Measurements from ENCODE around the gene CDH4.
A peak's percentile ranks its signal among the peaks of the same experiment; 100 is the strongest.

Gene CDH4

DNA sequence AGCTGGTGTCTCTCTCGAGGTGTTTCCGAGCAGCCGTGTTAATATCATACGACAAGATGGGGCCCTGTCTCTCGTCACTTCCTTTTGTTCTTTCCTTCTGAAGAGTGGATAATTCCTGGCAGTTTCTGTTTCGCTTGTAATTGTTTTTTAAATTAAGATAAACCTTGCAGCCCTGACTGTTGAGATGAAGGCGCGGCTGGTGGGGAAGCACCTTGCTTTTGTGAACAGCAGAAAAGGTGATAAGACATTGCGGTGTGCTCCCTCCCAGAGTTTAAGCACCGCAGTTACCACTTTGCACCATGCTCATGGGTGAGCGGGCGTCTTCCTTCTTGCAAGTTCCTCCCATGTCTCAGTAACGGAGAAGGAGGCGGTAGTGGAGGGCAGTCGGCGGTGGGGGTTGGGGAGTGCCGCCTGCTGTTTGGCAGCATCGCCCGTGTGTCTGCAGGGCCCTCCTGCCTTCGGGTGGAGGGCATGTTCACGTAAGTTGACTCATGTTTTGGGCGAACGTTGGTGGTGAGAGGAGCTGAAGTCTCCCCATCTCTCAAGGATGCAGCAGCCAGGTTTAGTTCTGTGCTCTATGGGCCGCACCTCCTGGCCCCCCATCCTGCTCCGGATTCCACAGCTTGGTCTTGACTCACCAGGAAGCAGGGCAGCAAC is 467.8 kb downstream of the CDH4 start:
- no peak for DNase-seq (ENCODE audit: low read depth)

DNA sequence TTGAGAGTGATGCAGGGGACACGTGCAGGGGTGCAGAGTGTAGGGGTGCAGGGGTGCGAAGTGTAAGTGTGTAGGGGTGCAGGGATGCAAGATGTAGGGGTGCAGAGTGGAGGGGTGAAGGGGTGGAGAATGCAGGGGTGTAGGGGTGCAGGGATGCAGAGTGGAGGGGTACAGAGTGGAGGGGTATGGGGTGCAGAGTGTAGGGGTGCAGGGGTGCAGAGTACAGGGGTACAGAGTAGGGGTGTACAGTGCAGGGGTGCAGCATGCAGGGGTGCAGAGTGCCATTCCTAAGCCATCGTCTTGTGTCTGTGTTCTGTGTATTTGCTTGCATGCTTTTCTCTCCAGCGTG is 468.3 kb downstream of the CDH4 start:
- no peak for DNase-seq (ENCODE audit: low read depth)

DNA sequence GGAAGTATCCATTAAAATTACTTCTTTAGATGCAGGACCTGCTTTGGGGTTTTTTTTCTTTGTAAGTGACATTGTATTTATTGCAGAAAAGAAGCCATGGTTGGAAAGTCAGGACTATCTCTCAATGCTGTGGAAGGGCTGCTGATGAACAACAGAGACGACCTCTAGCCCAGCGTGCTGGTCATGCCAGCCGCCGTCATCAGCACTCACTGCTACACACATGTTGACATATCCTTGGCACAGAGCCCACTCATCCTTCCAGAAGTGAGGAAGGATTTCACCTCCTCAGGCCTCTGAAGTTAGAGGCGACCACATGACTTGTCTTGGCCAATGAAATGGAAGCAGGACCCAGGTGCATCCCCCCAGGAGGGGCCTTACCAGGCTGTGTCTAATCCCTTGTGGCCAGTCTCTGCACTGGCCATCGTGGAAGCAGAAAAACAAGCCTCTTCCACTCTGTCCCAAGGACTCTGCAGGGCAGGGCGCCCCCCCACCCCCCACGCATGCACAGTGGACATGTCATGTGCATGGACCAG is 470.2 kb downstream of the CDH4 start:
- DNase-seq (ENCODE audit: low read depth) = no peak

DNA sequence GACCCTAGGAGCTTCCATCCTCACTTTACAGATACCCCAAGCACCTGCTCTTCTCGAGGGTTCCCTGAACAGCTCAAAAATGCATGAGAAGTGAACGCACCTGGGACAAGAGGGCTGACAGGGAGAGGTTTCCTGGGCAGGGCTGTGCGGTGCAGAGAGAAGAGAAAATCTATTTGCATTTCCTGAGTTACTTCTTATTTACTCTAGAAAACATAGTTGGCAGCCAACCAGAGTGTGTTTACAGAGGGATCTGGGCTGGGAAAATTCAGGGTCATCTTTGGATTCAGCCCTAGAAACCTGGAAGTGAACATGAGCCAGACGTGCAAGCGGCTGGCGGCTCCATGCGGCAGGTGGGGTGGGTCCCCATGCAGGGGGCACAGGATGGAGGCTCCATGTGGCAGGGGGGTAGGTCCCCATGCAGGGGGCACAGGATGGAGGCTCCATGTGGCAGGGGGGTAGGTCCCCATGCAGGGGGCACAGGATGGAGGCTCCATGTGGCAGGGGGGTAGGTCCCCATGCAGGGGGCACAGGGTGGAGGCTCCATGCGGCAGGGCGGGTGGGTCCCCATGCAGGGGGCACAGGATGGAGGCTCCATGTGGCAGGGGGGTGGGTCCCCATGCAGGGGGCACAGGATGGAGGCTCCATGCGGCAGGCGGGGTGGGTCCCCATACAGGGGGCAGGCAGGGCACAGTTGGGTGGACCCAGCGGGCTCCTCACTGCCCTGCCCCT is 471.6 kb downstream of the CDH4 start:
- DNase-seq (ENCODE audit: low read depth) = no peak

DNA sequence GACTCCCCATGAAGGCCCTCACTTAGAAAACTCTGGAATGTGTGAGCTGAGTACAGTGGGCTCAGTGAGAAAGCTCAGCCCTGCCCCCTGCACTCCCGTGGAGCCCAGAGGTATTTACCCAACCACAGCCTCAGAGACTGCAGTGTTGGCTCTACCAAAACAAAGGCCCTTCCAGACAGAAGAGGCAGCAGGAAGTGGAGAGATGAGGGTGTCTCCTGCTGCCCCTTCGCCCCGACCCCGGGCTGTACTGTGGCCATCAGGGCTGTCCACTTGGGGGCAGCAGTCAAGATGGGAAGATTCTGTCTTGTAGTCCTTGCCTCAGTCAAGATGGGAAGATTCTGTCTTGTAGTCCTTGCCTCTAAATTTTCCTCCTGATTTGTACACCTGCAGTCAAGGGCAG is 472.3 kb downstream of the CDH4 start:
- no peak for DNase-seq (ENCODE audit: low read depth)

DNA sequence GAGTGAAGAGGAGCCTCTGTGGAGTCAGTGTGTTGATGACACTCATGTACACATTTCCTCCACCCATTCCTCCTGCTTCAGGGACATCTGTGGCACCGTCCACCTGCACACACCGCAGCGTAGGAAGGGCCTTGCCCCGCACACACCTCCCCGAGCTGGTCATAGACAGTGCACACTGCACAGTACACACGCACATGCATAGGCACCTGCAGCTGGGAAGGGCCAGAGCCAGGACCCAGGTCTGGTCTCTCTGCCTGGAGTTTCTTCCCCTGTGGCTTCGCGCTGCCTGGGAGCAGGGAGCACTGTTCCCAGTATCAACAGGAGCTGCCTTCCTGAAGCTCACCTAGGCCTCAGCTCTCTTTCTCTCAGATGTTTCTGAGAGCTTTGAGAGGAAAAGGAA is 473.1 kb downstream of the CDH4 start:
- DNase-seq (ENCODE audit: low read depth) = no peak

DNA sequence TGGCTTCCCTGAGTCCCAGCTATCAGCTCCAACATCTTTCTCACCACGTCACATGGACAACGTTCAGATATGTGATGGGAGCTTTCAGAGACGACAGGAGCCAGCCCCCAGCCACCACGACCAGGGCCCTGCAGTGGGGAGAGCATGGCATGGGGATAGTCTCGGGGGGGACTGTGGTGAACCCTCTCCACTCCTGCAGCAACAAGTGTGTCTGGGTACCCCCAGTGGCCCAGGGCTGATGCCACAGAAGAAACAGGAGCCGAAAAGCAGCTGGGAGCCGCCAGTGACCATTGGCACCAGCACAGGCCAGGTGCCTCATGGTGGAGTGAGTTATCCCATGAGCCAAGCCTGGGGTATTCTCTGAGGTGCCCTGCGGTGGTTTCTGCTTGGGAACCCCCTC is 473.9 kb downstream of the CDH4 start:
- no peak for DNase-seq (ENCODE audit: low read depth)

DNA sequence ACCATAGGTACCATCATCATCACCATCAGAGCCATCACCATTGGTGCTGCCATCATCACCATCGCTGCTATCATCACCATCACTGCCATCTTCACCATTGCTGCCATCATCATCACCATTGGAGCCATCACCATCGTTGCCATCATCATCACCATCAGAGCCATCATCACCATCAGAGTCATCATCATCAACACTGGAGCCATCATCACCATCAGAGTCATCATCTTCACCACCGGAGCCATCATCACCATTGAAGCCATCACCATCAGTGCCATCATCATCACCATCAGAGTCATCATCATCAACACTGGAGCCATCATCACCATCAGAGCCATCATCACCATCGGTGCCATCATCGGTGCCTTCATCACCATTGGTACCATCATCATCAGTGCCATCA is 474.9 kb downstream of the CDH4 start:
- DNase-seq (ENCODE audit: low read depth) = no peak

DNA sequence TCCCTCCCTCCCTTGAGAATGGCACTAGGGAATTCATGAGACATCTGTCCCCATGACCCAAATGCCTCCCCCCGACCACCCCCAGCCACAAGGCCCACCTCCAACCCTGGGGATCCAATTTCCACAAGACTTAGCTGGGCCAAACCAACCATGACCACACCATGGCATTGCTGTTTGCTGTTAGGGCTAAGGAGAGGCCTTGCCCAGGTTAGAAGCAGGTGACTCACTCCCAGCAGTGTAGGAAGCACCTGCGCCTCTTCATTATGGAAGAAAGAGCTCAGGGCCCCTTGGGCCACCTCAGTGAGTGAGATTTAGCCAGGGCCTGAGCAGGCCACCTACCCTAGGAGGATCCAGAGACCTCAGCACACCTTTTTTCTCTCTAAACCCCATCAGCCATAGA is 475.7 kb downstream of the CDH4 start:
- no peak for DNase-seq (ENCODE audit: low read depth)

DNA sequence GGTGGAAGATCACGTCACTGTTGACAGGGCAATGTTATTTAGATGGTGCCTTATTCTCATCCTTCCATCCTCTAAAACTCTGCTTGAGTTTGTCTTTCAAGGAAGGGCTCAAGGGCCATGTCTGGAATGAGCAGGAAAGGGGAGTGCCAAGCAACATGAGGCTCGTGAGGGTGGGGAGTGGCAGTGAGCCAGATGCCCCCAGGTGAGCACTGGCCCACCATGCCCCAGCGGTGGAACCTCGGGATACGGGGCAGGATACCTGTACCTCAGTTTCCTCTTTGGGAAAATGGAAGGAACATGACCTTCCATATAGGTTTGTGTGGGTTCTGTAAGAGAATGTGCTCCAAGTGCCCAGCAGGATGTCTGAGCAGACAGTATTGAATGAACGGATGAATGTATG is 476.3 kb downstream of the CDH4 start:
- DNase-seq (ENCODE audit: low read depth) = no peak

DNA sequence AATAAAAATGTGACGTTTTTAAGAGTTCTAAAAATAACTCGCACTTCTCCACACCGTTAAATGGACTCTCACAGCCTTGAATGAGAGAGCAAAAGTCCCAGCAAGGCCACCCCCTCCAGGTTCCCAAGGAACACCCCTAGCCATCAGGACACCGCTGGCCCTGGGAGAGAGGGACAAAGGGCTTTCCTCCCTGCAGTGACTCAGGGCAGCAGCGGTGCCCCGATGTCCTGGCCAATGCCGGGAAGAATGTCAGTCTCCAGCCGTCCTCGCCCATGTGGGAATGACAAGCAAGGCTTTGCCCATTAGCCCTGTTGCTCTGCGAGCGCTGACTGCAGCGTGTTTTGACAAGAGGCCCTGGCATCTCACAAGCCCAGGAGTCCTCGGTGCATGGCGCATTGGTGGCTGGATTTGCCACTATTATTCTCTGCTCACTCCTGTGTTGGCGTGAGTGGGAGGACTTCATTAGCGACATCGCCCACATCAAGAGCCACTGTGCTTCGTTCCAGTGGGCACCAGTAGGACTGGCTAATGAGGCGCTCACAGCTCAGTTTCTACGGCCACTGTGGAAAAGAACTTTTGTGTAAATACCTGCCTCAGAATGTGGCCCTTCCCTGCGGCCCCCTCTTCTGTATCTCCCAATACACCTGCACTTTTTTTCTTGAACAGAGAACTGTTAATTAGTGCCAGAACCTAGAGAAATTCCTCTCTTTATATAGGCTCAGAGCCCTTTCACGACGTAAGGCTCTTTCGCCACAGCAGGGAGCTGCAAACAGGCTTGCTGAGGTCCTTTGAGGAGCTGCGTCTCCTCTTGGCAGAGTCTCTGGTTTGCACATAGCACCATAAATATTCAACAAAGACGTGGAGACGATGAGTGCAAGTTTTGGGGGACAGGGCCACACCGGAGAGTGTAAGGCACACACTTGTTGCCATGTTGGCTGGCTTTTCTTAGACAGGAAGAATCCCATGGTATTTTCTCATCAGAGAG is 477.0 kb downstream of the CDH4 start:
- DNase-seq (ENCODE audit: low read depth) = no peak

DNA sequence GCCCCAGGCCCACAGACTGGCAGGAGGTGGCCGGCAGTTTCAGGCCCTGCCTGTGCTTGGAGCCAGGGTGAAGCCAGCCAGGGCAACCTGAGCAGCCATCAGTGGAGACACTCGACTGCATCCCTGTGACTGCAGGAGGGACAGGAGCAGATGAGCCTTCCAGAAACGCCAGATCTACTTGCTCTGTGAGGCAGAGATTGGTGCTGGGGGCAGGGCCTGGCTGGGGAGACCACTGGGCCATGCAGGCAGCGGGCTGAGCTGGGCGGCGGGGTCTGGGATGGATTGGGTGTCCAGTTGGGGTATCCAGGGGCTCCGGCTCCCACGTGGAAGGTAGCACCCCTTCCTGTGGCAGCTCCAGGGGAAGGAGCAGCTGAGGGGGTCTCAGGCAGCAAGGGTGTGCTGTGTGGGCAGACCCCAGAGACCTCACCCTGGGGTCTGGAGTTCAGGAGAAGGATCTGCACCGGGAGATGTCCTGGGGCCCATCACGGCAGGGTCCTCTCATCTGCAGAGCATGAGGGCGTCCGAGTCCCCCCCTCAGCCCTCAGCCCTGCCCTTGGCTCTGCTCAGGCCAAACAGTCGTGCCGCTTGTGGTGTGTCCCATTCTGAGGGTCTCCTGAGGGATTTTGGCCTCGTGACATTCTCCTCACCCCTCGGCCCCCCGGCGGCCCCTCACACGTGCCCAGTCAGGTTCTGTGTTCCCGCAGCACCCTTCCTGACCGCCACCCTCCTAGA is 478.7 kb downstream of the CDH4 start:
- DNase-seq (ENCODE audit: low read depth) = no peak

DNA sequence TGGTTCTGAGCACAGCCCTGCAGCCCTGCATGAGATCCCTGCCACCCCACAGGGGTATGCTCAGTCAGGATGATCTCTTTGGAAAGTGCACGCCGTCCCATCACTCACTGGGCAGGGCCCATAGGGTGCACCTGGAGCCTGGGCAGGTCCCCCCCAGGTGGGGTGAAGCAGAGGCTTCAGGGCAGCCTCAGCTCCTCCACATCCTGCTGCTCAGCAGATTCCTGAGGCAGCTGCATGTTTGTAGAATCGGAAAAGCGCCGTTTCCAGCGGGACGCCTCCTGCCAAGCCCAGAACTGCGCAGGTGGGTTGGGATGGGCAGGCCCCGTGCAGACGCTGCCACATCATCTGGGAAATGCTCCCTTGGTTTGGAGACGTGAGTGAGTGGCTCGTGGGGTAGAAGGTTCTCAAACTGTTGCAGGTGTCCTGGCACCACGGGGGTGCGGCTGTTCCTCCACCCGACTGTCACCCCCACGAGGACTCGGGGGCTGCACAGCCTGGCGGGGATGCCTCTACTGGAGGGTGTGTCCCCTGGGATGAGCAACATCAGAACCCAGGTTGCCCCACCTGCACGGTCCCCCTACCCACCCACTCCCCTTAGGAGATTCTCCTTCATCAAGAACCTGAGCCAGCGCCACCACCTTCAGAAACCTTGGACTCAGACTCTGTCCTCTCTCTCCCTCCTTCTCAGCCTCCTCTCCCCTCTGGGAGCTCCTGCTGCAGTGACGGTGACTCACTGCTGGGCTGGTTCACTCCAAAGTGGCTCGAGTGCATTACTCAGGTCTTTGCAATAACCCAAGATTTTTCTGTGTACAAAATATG is 479.5 kb downstream of the CDH4 start:
- peak; percentile 41 for DNase-seq (ENCODE audit: low read depth)

DNA sequence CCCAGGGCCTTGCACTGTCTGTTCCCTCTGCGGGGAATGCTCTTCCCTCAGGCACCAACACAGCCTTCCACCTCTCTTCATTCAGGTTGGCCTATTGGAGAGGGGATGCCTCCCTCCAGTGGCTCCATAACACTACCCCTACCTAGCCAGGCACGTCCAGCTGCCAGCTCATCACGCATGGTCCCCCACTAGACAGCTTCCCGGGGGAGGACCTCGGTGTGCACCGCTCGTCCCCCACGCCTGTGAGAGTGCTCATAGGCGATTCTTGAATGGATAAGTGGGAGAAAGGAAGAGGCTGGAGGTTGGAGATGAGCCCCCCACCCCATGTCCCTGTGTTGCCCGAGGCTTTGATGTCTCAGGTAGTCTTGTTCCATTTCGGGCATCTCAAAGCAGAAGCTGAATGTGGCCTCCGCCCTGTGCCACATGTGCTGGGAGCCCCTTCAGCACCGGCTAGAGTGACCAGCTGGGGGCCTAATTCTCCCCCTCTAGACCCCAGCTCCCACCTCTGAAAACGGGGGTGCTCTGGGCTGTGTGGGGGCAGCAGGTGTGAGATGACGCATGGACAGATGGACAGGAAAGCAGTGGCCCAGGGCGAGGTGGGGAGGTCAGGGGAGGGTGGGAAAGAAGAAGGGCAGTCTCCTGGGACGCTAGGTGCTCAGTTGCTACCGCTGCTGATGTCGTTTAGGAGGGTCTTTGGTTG is 480.6 kb downstream of the CDH4 start:
- no peak for DNase-seq (ENCODE audit: low read depth)

DNA sequence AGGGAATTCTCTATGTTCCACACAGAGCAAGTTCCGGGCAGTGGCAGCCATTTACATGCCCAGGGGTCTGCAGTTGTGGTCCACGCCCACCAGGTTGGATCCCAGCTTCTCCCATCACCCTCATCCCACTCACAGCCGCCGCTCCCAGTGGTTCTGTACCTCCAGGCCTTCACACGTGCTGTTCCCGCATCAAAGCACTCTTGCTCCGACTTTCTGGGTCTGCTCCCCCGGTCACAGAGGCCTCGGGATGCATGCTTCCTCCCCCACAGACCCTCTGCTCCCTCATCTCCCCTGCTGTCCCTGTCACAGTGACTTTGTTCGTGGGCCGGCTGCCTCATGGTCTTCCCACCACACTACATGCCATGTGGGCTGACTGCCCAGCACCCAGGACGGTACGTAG is 481.2 kb downstream of the CDH4 start:
- no peak for DNase-seq (ENCODE audit: low read depth)

DNA sequence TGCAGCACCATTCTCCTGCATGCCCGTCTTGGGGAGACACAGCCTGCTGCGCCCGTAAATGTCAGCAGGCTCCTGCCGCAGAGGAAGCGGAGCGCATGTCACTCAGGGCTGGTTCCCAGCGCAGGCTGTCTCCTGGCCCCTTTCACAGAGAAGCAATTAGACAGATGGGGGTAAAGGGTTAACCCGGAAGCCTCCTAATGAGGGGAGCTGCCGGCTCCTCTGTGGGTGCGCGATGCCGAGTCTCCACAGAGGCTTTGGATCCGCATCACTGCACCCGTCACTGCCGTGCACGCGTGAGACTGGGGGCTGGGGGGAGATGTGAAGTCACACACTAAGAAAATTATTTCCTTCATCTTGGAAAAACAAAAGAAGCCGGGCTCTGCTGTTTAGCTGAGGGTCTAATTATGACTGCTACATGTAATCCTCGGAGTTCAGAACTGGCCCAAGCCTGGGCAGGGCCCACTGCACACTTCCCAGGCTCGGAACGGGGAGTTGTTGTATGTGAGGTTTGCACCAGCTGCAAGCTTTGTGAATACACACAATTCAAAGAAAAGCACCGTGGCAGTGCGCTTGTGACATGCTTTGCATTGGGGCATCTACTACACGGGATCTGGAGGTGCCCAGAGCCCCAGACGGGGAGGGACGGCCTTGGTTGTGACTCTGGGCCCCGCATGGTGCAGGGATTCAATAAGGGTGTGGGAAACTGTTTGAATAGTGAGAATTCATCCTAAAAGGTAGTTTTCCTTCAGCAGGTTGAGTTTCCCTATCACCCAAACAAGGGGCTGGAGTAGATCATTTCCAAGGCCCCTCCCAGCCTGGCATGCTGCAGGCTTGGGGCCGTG is 482.1 kb downstream of the CDH4 start:
- DNase-seq (ENCODE audit: low read depth) = no peak

DNA sequence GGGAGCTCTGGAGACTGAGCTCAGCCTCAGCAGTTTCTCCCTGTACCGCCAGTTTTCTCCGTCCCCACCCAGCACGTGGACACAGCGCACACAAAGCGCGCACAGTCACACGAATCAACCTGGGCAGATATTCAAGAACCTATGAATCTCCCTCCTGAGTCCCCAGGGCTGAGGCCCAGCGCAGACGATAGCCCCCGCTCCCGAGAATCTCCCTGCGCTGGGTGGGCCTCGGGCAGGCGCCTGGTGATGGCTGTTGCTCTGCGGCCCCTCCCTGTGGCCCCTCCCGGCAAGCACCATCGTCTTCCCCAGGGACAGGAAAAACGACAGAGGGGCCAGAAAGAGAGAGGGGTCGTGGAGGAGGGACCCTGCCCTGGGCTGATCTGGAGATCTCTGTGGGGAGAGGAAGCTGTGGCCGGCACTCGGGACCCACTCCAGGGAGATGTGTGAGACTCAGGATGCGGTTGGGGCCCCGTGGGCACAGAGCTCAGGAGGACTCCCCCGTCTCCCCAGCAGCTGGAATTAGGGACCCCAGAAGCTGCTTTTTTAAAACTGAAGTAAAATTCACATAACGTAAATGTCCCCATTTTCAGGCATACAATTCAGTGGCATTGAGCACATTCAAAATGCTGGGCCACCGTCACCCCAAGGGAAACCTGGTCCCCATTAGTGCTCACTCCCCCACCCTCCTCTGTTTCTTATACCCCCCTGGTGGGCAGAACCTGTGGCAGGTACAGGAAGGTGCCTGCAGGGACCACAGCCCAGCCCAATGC is 482.9 kb downstream of the CDH4 start:
- no peak for DNase-seq (ENCODE audit: low read depth)

DNA sequence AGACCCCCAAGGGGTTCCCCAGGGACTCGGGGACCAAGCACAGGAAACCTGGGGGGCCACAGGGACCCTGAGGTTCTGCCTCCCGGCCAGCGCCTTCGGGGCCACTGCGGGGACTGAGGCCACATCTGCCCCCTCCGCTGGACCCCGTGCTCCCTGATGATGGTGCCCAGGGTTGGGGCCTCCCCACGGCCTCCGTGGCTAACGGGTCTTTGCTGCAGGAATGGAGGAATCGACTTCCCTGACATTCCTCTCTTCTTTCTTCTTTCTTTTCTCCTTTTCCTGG is 483.4 kb downstream of the CDH4 start:
- DNase-seq (ENCODE audit: low read depth) = no peak

Data from EH (cell line).